ENCODE data around the gene RNF31.

DNA sequence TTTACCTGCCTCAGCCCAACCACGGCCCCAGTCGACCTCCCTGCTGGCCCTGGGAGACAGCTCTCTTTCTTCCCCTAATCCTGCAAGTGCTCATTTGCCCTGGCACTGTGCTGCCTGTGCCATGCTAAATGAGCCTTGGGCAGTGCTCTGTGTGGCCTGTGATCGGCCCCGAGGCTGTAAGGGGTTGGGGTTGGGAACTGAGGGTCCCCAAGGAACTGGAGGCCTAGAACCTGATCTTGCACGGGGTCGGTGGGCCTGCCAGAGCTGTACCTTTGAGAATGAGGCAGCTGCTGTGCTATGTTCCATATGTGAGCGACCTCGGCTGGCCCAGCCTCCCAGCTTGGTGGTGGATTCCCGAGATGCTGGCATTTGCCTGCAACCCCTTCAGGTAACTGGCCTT lies 2.8 kb downstream of the RNF31 start:
- TF ChIP-seq EZH2 (IDR thresholded peaks at IDR 0.05; ENCODE audit: borderline replicate concordance, insufficient read depth, low read length, poor library complexity, severe bottlenecking): no peak
- TF ChIP-seq, protein P1, sequence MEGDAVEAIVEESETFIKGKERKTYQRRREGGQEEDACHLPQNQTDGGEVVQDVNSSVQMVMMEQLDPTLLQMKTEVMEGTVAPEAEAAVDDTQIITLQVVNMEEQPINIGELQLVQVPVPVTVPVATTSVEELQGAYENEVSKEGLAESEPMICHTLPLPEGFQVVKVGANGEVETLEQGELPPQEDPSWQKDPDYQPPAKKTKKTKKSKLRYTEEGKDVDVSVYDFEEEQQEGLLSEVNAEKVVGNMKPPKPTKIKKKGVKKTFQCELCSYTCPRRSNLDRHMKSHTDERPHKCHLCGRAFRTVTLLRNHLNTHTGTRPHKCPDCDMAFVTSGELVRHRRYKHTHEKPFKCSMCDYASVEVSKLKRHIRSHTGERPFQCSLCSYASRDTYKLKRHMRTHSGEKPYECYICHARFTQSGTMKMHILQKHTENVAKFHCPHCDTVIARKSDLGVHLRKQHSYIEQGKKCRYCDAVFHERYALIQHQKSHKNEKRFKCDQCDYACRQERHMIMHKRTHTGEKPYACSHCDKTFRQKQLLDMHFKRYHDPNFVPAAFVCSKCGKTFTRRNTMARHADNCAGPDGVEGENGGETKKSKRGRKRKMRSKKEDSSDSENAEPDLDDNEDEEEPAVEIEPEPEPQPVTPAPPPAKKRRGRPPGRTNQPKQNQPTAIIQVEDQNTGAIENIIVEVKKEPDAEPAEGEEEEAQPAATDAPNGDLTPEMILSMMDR (IDR thresholded peaks at IDR 0.05; ENCODE audit: poor library complexity, severe bottlenecking): no peak
- TF ChIP-seq, protein P2, sequence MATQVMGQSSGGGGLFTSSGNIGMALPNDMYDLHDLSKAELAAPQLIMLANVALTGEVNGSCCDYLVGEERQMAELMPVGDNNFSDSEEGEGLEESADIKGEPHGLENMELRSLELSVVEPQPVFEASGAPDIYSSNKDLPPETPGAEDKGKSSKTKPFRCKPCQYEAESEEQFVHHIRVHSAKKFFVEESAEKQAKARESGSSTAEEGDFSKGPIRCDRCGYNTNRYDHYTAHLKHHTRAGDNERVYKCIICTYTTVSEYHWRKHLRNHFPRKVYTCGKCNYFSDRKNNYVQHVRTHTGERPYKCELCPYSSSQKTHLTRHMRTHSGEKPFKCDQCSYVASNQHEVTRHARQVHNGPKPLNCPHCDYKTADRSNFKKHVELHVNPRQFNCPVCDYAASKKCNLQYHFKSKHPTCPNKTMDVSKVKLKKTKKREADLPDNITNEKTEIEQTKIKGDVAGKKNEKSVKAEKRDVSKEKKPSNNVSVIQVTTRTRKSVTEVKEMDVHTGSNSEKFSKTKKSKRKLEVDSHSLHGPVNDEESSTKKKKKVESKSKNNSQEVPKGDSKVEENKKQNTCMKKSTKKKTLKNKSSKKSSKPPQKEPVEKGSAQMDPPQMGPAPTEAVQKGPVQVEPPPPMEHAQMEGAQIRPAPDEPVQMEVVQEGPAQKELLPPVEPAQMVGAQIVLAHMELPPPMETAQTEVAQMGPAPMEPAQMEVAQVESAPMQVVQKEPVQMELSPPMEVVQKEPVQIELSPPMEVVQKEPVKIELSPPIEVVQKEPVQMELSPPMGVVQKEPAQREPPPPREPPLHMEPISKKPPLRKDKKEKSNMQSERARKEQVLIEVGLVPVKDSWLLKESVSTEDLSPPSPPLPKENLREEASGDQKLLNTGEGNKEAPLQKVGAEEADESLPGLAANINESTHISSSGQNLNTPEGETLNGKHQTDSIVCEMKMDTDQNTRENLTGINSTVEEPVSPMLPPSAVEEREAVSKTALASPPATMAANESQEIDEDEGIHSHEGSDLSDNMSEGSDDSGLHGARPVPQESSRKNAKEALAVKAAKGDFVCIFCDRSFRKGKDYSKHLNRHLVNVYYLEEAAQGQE (IDR thresholded peaks at IDR 0.05; ENCODE audit: borderline replicate concordance): no peak
- no peak for TF ChIP-seq EP300 (conservative IDR thresholded peaks at IDR 0.05; ENCODE audit: poor library complexity, severe bottlenecking)
- no peak for TF ChIP-seq POLR2AphosphoS5 (IDR thresholded peaks at IDR 0.05)

All from neural cell (in vitro differentiated cells).